Measurements from ENCODE around the gene SECISBP2.

Gene SECISBP2

GRCh38 chr9:89277043-89277442 is 41.3 kb upstream of the SECISBP2 start:
- no peak for TF ChIP-seq EZH2 (IDR thresholded peaks at IDR 0.05; ENCODE audit: borderline replicate concordance, low read length)
- TF ChIP-seq CTCF (IDR thresholded peaks at IDR 0.05; ENCODE audit: low read length), result no peak
- Histone ChIP-seq H3K4me2 (ENCODE audit: low read length) (no peak overlapping the region), H3K36me3 (ENCODE audit: insufficient read depth, low read length) (no peaks in the 10 kb centered on the region), H3K27me3 (ENCODE audit: insufficient read depth, low read length) (no peaks in the 10 kb centered on the region), H3K9me2 (ENCODE audit: low read depth, low read length) (no peaks in the 10 kb centered on the region), H3K4me1 (ENCODE audit: insufficient read depth, low read length, severe bottlenecking) (no peaks in the 10 kb centered on the region), H3K27ac (ENCODE audit: low read depth, low read length, poor library complexity, severe bottlenecking) (no peak overlapping the region), H4K20me1 (ENCODE audit: insufficient read depth, low read length) (no peaks in the 10 kb centered on the region), H3K9me3 (ENCODE audit: low read length) (0 out of 2 replicates have a peak, but pooled peaks cover 10% of the 10 kb centered on the region), H3F3A (ENCODE audit: insufficient read depth, low read length) (no peaks in the 10 kb centered on the region), H3K79me2 (ENCODE audit: insufficient read depth, low read length) (no peaks in the 10 kb centered on the region), H3K4me3 (ENCODE audit: low read depth, low read length, poor library complexity, severe bottlenecking) (no peak overlapping the region), H2AFZ (ENCODE audit: low read length) (no peak overlapping the region), H3K9ac (ENCODE audit: low read length) (no peak overlapping the region)

GRCh38 chr9:89277454-89277853 is 40.8 kb upstream of the SECISBP2 start:
- no peaks in the 10 kb centered on the region for H3K27me3 ChIP-seq (ENCODE audit: insufficient read depth, low read length)
- no peak overlapping the region for H3K9ac ChIP-seq (ENCODE audit: low read length)
- H3K36me3 ChIP-seq (ENCODE audit: insufficient read depth, low read length), result no peaks in the 10 kb centered on the region

GRCh38 chr9:89278551-89278950 is 39.7 kb upstream of the SECISBP2 start:
- Histone ChIP-seq H2AFZ (ENCODE audit: low read length) (no peak overlapping the region), H4K20me1 (ENCODE audit: insufficient read depth, low read length) (no peaks in the 10 kb centered on the region), H3K4me1 (ENCODE audit: insufficient read depth, low read length, severe bottlenecking) (peaks cover 4% of the 10 kb centered on the region), H3K4me2 (ENCODE audit: low read length) (no peak overlapping the region), H3K27me3 (ENCODE audit: insufficient read depth, low read length) (no peaks in the 10 kb centered on the region), H3K79me2 (ENCODE audit: insufficient read depth, low read length) (no peaks in the 10 kb centered on the region), H3K36me3 (ENCODE audit: insufficient read depth, low read length) (no peaks in the 10 kb centered on the region), H3K9me2 (ENCODE audit: low read depth, low read length) (no peaks in the 10 kb centered on the region), H3K9ac (ENCODE audit: low read length) (no peak overlapping the region), H3K4me3 (ENCODE audit: low read depth, low read length, poor library complexity, severe bottlenecking) (no peak overlapping the region), H3K9me3 (ENCODE audit: low read length) (0 out of 2 replicates have a peak, but pooled peaks cover 6% of the 10 kb centered on the region), H3K27ac (ENCODE audit: low read depth, low read length, poor library complexity, severe bottlenecking) (no peak overlapping the region), H3F3A (ENCODE audit: insufficient read depth, low read length) (no peaks in the 10 kb centered on the region)
- TF ChIP-seq EZH2 (IDR thresholded peaks at IDR 0.05; ENCODE audit: borderline replicate concordance, low read length) (no peak), CTCF (IDR thresholded peaks at IDR 0.05; ENCODE audit: low read length) (no peak)

More at GRCh38 chr9:89277454-89277853, 40.8 kb upstream of the SECISBP2 start:
- H3F3A ChIP-seq (ENCODE audit: insufficient read depth, low read length), result no peaks in the 10 kb centered on the region
- H3K79me2 ChIP-seq (ENCODE audit: insufficient read depth, low read length), result no peaks in the 10 kb centered on the region
- no peak overlapping the region for H3K4me2 ChIP-seq (ENCODE audit: low read length)
- no peak overlapping the region for H2AFZ ChIP-seq (ENCODE audit: low read length)
- H3K9me2 ChIP-seq (ENCODE audit: low read depth, low read length), result no peaks in the 10 kb centered on the region
- H3K4me1 ChIP-seq (ENCODE audit: insufficient read depth, low read length, severe bottlenecking), result no peaks in the 10 kb centered on the region
- no peaks in the 10 kb centered on the region for H4K20me1 ChIP-seq (ENCODE audit: insufficient read depth, low read length)
- H3K9me3 ChIP-seq (ENCODE audit: low read length), result 0 out of 2 replicates have a peak, but pooled peaks cover 10% of the 10 kb centered on the region
- no peak overlapping the region for H3K4me3 ChIP-seq (ENCODE audit: low read depth, low read length, poor library complexity, severe bottlenecking)
- no peak for TF ChIP-seq EZH2 (IDR thresholded peaks at IDR 0.05; ENCODE audit: borderline replicate concordance, low read length)
- TF ChIP-seq CTCF (IDR thresholded peaks at IDR 0.05; ENCODE audit: low read length), result no peak
- H3K27ac ChIP-seq (ENCODE audit: low read depth, low read length, poor library complexity, severe bottlenecking), result no peak overlapping the region
